Measurements from ENCODE around the gene EIF4EBP3.
"Not testable (repeated sequence)": the region's sequence is repeated elsewhere in the genome, so short reads cannot be mapped to it uniquely, and the experiment has no call there.

EIF4EBP3 gene

DNA sequence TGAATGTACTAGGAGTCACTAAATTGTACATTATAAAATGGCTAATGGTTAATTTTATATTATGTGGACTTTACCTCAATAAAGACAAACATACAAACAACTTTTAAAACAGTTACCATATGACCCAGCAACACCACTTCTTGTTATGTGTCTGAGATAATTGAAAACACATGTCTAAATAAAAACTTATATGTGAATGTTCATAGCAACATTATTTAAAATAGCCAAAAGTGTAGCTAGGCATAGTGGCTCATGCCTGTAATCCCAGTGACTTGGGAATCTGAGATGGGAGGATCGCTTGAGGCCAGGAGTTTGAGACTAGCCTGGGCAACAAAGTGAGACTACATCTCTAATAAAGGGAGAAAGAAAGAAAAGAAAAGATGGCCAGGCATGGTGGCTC, 40.0 kb downstream of the EIF4EBP3 start:
- DNase-seq (ENCODE audit: low read depth): no peak
- H3K4me3 ChIP-seq (ENCODE audit: low read depth, low read length): no peak overlapping the region
- TF ChIP-seq, protein P1, sequence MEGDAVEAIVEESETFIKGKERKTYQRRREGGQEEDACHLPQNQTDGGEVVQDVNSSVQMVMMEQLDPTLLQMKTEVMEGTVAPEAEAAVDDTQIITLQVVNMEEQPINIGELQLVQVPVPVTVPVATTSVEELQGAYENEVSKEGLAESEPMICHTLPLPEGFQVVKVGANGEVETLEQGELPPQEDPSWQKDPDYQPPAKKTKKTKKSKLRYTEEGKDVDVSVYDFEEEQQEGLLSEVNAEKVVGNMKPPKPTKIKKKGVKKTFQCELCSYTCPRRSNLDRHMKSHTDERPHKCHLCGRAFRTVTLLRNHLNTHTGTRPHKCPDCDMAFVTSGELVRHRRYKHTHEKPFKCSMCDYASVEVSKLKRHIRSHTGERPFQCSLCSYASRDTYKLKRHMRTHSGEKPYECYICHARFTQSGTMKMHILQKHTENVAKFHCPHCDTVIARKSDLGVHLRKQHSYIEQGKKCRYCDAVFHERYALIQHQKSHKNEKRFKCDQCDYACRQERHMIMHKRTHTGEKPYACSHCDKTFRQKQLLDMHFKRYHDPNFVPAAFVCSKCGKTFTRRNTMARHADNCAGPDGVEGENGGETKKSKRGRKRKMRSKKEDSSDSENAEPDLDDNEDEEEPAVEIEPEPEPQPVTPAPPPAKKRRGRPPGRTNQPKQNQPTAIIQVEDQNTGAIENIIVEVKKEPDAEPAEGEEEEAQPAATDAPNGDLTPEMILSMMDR (IDR thresholded peaks at IDR 0.05; ENCODE audit: low read depth, low read length, missing control alignments): no peak
- in situ Hi-C loops (cut with HindIII; ENCODE audit: low sequenced_read_pairs): no loop called here

DNA sequence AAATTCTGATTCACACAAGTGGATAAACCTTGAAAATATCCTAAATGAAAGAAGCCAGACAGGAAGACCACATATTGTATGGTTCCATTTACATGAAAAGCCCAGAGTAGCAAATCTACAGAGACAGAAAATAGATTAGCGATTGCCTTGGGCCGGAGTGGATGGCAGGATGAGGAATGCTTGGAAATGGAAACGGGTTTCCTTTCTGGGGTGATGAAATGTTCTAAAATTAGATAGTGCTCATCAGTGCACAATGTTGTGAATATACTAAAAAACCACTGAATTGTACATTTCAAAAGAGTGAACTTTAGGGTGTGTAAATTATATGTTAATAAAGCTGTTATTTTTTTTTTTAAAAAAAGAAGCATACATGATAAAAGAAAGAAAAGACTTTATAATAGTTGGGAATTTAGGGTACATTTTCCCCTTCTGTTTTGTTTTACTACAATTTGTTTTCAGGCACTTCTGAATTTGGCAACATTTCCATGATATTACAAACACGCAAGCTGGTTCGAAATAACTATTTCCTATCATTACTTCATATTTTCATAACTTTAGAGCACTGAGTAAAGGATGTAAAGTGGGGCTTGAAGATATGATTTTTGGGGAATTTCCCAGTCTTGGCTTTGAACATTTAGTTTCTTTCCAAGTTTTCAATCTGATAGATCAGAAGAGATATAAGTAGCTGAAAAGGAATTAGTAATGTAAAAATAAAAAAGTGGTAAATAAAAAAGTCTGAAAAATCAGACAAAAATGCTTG, 41.0 kb downstream of the EIF4EBP3 start:
- H3K4me3 ChIP-seq (ENCODE audit: low read depth, low read length): no peak overlapping the region
- TF ChIP-seq, protein P1 (IDR thresholded peaks at IDR 0.05; ENCODE audit: low read depth, low read length, missing control alignments): no peak
- no peak for DNase-seq (ENCODE audit: low read depth)
- in situ Hi-C loops (cut with HindIII; ENCODE audit: low sequenced_read_pairs): no loop called here

- in situ Hi-C loops (cut with HindIII; ENCODE audit: low sequenced_read_pairs): no loop called here
- DNase-seq (ENCODE audit: low read depth): no peak
- H3K4me3 ChIP-seq (ENCODE audit: low read depth, low read length): no peak overlapping the region
- TF ChIP-seq, protein P1 (IDR thresholded peaks at IDR 0.05; ENCODE audit: low read depth, low read length, missing control alignments): no peak
Observed at GRCh38 chr5:140590861-140591260, 43.4 kb downstream of the EIF4EBP3 start.

DNA sequence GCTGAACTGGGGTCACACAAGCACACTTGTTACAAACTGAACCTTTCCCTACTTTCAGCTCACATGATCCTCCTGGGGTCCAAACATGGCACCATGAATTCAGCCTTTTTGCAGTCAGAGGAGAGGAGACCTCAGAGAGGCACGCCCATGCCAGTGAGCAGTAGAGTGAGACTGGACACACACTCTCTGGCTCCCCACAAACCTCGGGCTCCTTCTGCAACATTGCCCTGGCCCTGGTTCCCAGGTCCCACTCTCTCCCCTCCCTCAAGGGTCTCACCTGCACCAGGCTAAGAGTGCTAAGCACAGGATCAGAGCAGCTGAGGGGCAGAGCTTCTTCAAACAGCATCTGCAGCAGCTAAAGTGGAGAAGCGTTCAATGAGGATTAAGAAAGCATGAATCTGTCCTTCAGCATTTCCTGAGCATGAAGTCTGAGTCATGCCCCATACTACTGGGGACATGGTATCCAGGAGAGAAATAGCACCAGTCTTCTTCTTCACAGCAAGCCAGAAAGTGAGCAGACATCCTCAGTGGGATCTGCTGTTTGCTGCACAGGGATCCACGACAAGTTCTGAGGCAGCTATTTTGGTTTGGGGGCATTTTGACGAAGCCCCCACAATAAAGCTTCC, 44.4 kb downstream of the EIF4EBP3 start:
- in situ Hi-C loops (cut with HindIII; ENCODE audit: low sequenced_read_pairs): no loop called here
- DNase-seq (ENCODE audit: low read depth): no peak
- TF ChIP-seq, protein P1 (IDR thresholded peaks at IDR 0.05; ENCODE audit: low read depth, low read length, missing control alignments): no peak
- no peak overlapping the region for H3K4me3 ChIP-seq (ENCODE audit: low read depth, low read length)

DNA sequence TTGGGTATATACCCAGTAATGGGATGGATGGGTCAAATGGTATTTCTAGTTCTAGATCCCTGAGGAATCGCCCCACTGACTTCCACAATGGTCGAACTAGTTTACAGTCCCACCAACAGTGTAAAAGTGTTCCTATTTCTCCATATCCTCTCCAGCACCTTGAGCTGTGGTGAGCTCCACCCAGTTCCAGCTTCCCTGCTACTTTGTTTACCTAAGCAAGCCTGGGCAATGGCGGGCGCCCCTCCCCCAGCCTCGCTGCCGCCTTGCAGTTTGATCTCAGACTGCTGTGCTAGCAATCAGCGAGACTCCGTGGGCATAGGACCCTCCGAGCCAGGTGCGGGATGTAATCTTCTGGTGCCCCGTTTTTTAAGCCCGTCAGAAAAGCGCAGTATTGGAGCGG, 45.6 kb downstream of the EIF4EBP3 start:
- in situ Hi-C loops (cut with HindIII; ENCODE audit: low sequenced_read_pairs): not testable (repeated sequence)

GRCh38 chr5:140594169-140594568, 46.7 kb downstream of the EIF4EBP3 start:
- no peak for DNase-seq (ENCODE audit: low read depth)
- no peak overlapping the region for H3K4me3 ChIP-seq (ENCODE audit: low read depth, low read length)
- TF ChIP-seq, protein P1 (IDR thresholded peaks at IDR 0.05; ENCODE audit: low read depth, low read length, missing control alignments): no peak
- in situ Hi-C loops (cut with HindIII; ENCODE audit: low sequenced_read_pairs): no loop called here

More for the DNA sequence above, 45.6 kb downstream of the EIF4EBP3 start:
- not testable (repeated sequence) for DNase-seq (ENCODE audit: low read depth); H3K4me3 ChIP-seq (ENCODE audit: low read depth, low read length)

Measured in astrocyte of the cerebellum (primary cell).